Jurkat, Clone E6-1 (cell line): Measurements from ENCODE around the gene SSX2. TPM values are rescaled to one million over a fixed set of nuclear protein-coding genes. Genes with fewer than 3 reads are reported as not detected.
"Not testable (repeated sequence)": the region's sequence is repeated elsewhere in the genome, so short reads cannot be mapped to it uniquely, and the experiment has no call there.

Experiments
- DNase-seq: peaks from one replicate; pipeline ENCODE4 v3.0.0-alpha.2; 2011; ENCODE audit warnings: low read depth, low spot score
- H3K4me3 ChIP-seq: 2 replicates; pipeline ENCODE4 v1.5.1; 2011; ENCODE audit warnings: mild to moderate bottlenecking, low read length, control low read depth, moderate library complexity
- polyA plus RNA-seq: library from polyadenylated mRNA; unstranded; fragments of >200 nt; gene quantifications from one replicate; pipeline ENCODE4 v1.2.1, GENCODE V29; 2012; ENCODE audit warnings: missing spikeins; ENCODE audit not compliant: insufficient read length, insufficient read depth

Gene SSX2, protein sequence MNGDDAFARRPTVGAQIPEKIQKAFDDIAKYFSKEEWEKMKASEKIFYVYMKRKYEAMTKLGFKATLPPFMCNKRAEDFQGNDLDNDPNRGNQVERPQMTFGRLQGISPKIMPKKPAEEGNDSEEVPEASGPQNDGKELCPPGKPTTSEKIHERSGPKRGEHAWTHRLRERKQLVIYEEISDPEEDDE
- polyA plus RNA-seq, result not detected

DNA sequence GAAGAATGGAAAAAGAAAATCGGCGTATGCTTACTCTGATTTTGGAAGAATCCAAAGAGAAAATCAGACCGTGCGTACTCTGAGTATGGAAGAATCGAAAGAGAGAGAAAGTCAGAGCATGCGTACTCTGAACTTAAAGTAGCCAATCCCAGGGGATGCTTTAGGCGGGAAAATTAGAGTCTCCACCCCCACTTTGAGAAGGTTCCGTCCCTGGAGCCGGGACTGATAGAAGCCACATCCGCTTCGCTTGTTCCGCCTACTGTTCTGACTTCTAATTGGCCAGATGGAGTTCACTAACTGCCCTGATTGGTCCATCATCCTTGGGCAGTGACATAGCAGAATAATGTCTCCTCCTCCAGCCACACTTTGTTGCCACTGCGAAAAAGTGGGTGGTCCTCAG, at the start of gene SSX2:
SSX2 (minus strand) TSS at position 101 of the 400 bp plus-strand sequence. CDS start 1,429 bp downstream, outside the sequence.
- not testable (repeated sequence) for H3K4me3 ChIP-seq, DNase-seq

DNA sequence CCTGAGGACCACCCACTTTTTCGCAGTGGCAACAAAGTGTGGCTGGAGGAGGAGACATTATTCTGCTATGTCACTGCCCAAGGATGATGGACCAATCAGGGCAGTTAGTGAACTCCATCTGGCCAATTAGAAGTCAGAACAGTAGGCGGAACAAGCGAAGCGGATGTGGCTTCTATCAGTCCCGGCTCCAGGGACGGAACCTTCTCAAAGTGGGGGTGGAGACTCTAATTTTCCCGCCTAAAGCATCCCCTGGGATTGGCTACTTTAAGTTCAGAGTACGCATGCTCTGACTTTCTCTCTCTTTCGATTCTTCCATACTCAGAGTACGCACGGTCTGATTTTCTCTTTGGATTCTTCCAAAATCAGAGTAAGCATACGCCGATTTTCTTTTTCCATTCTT, 44.0 kb upstream of the SSX2 start, which contains the start of gene SSX2B:
SSX2B (plus strand) TSS at position 301 of the 400 bp plus-strand sequence. CDS start 1,429 bp downstream, outside the sequence.
- DNase-seq, H3K4me3 ChIP-seq: not testable (repeated sequence)

DNA sequence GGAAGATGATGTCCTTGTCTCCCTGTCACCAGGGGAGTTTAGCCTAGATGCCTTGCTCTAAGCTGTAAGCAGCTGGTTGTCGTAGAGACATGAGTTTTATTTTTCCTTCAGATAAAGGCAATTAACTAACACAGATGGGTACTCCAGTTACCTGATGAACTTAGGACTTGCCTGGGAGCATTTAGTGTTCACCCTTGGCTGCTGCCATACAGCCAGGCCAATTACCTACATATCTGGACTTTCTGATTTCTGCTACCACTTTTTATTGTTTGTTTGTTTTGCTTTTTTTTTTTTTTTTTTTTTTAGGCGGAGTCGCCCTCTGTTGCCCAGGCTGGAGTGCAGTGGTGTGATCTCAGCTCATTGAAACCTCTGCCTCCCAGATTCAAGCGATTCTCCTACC, 14.9 kb downstream of the SSX2 start:
- DNase-seq, H3K4me3 ChIP-seq: not testable (repeated sequence)

DNA sequence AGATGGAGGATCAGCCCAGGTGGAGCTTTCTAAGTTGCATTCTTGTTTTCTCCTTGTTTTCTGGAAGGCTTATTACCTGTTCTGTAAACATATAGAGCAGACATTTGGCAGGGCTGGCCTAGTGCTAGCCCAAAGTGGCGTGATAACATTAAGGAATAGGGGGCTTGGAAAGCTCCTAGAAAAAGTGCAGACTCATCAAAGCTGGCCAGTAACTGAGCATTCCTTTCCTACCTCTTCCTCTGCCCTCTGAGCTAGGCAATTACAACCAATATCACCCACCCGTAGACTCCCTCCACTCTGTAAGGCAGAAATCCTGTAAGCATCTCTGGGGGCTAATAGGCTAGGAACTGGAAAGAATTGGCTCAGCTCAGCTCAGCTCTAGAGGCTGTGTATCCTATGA, 44.8 kb downstream of the SSX2 start:
- not testable (repeated sequence) for H3K4me3 ChIP-seq, DNase-seq

DNA sequence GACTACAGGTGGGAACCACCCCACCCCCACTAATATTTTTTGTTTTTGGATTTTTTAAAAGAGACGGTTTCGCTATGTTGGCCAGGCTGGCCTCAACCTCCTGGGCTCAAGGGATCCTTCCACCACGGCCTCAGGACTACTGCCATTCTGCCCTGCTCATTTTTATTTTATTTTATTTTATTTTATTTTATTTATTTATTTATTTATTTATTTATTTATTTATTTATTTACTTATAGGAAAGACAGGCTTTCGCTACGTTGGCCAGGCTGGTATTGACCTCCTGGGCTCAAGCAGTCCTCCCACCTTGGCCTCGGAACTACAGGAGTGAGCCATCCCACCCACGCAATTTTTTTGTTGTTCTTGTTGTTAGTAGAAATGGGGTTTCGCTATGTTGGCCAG, 51.5 kb downstream of the SSX2 start:
- not testable (repeated sequence) for DNase-seq, H3K4me3 ChIP-seq

- DNase-seq, result not testable (repeated sequence)
These were observed 52.2 kb downstream of the SSX2 start, which contains the start of gene SSX7 for GRCh38 chrX:52654800-52655199. Gene SSX7 (minus strand): TSS chrX:52654900. CDS start chrX:52653472, 1,428 bp downstream.

DNA sequence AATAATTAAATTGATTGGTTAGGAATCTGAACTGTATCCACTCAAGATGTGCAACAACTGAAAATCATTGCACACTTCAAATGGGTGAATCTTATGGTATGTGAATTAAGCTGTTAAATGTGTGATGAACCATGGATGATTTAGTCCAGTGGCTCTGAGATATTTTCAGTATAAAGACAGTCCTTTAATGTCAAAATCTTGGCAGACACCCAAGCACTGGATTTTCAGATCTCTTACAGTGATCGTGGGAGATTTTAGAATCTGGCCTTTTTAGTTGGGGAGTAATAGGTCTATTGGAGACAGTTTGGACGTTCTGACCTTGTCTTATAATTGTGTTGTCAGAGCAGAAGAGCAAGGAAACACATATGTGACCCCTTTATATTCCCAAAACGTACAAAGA, 56.3 kb downstream of the SSX2 start:
- H3K4me3 ChIP-seq, DNase-seq: not testable (repeated sequence)

More at GRCh38 chrX:52654800-52655199, 52.2 kb downstream of the SSX2 start, which contains the start of gene SSX7:
- H3K4me3 ChIP-seq, result not testable (repeated sequence)

DNA sequence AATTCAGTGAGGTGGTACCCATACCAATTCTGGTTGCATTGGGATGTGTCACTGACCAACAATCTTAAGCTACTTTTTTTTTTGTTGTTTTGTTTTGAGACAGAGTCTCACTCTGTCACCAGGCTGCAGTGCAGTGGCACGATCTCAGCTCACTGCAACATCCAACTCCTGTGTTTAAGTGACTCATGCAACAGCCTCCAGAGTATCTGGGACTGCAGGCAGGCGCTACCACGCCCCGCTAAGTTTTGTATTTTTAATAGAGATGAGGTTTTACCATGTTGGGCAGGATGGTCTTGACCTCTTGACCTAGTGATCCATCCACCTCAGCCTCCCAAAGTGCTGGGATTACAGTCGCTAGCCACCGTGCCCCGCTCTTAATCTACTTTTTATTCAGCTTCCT, 58.0 kb downstream of the SSX2 start:
- not testable (repeated sequence) for H3K4me3 ChIP-seq, DNase-seq
